Glutamatergic neuron (in vitro differentiated cells): ENCODE data around the gene PPM1K. TPM values are rescaled to one million over a fixed set of nuclear protein-coding genes. Genes with fewer than 3 reads are reported as not detected.
A peak's percentile ranks its signal among the peaks of the same experiment; 100 is the strongest.

Experiments
- DNase-seq: peaks from one replicate; pipeline ENCODE4 v3.0.0; 2022
- H3K27ac Mint-ChIP-seq: one replicate; pipeline ENCODE4 v1.8.0; 2020; ENCODE audit warnings: mild to moderate bottlenecking, mixed read lengths, inconsistent platforms; ENCODE audit not compliant: unreplicated experiment
- H3K27me3 Mint-ChIP-seq: one replicate; pipeline ENCODE4 v1.8.0; 2020; ENCODE audit warnings: mild to moderate bottlenecking, moderate library complexity, mixed read lengths, inconsistent platforms; ENCODE audit not compliant: unreplicated experiment
- H3K36me3 Mint-ChIP-seq: one replicate; pipeline ENCODE4 v1.8.0; 2020; ENCODE audit warnings: mild to moderate bottlenecking, mixed read lengths, inconsistent platforms; ENCODE audit not compliant: unreplicated experiment
- H3K4me1 Mint-ChIP-seq: one replicate; pipeline ENCODE4 v1.8.0; 2020; ENCODE audit warnings: mild to moderate bottlenecking, low read depth, mixed read lengths, inconsistent platforms; ENCODE audit not compliant: unreplicated experiment
- H3K4me3 Mint-ChIP-seq: one replicate; pipeline ENCODE4 v1.8.0; 2020; ENCODE audit warnings: mild to moderate bottlenecking, mixed read lengths, inconsistent platforms; ENCODE audit not compliant: unreplicated experiment
- H3K9me3 Mint-ChIP-seq: one replicate; pipeline ENCODE4 v1.8.0; 2020; ENCODE audit warnings: mild to moderate bottlenecking, moderate library complexity, mixed read lengths, inconsistent platforms; ENCODE audit not compliant: unreplicated experiment
- total RNA-seq: library from RNA; stranded (reverse); fragmentation: NEBNext Ultra II Directional; extraction: Animal tissue kit (Norgen Biotek cat#: 25700); gene quantifications from one replicate; pipeline ENCODE4 v1.2.1, GENCODE V29; 2021; ENCODE audit not compliant: unreplicated experiment
- TF ChIP-seq, protein P1 (sequence below): fragments of 200-600 bp; sonication (generic); IDR thresholded peaks from one replicate; pipeline ENCODE4 v1.5.0; 2021; ENCODE audit not compliant: partially characterized antibody, unreplicated experiment

Gene PPM1K
- total RNA-seq, 1 donor from 2014 or later, result 19.0 TPM

DNA sequence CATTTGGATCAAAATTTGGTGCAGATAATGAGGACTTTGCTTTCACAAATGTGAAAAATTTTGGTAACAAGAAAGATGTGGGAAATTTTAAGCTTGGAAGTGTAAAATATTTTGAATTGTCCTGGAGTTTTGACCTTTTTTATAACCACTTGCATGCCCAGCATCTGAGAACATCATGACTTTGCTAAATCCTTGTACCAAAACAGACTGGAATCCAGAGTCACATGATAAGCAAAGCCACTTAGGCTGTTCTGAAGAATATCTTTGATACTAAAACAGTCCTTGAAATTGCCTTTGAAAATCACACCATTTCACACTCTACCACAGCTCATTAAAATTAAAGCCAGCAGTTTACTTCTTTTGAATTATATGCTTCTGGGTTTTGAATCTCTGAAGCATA, 2.5 kb upstream of the PPM1K start:
- no peak overlapping the region for H3K27ac Mint-ChIP-seq
- DNase-seq, result no peak
- H3K27me3 Mint-ChIP-seq, result peaks cover 5% of the 10 kb centered on the region
- H3K4me3 Mint-ChIP-seq, result no peak overlapping the region
- H3K9me3 Mint-ChIP-seq, result peaks cover 6% of the 10 kb centered on the region
- TF ChIP-seq, protein P1, sequence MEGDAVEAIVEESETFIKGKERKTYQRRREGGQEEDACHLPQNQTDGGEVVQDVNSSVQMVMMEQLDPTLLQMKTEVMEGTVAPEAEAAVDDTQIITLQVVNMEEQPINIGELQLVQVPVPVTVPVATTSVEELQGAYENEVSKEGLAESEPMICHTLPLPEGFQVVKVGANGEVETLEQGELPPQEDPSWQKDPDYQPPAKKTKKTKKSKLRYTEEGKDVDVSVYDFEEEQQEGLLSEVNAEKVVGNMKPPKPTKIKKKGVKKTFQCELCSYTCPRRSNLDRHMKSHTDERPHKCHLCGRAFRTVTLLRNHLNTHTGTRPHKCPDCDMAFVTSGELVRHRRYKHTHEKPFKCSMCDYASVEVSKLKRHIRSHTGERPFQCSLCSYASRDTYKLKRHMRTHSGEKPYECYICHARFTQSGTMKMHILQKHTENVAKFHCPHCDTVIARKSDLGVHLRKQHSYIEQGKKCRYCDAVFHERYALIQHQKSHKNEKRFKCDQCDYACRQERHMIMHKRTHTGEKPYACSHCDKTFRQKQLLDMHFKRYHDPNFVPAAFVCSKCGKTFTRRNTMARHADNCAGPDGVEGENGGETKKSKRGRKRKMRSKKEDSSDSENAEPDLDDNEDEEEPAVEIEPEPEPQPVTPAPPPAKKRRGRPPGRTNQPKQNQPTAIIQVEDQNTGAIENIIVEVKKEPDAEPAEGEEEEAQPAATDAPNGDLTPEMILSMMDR, result no peak
- peaks cover 2% of the 10 kb centered on the region for H3K4me1 Mint-ChIP-seq
- no peaks in the 10 kb centered on the region for H3K36me3 Mint-ChIP-seq

DNA sequence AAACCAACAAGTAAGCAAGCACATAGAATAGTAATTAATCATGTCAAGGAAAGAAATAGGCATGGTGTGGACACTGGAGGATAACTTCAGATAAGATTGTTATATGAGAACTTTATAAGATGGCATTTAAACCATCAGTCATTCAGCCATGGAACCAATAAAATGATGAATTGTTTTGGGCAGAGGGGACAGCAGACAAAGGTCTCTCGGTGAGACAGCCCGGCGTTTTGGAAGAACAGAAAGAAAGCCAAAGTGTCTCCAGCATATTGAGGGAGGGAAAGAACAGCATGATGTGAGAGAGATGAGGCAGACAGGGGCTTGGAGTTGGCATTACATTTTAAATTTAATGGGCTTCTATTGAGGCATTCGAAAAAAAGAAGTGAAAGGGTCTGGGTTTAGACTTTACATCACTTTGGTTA, 883 bp upstream of the PPM1K start:
- Mint-ChIP-seq H3K36me3 (no peaks in the 10 kb centered on the region), H3K27ac (peak overlapping the region; percentile 69), H3K4me3 (peak overlapping the region; percentile 97), H3K27me3 (peaks cover 5% of the 10 kb centered on the region), H3K4me1 (peaks cover 2% of the 10 kb centered on the region), H3K9me3 (peaks cover 6% of the 10 kb centered on the region)
- TF ChIP-seq, protein P1, result no peak
- DNase-seq, result no peak

DNA sequence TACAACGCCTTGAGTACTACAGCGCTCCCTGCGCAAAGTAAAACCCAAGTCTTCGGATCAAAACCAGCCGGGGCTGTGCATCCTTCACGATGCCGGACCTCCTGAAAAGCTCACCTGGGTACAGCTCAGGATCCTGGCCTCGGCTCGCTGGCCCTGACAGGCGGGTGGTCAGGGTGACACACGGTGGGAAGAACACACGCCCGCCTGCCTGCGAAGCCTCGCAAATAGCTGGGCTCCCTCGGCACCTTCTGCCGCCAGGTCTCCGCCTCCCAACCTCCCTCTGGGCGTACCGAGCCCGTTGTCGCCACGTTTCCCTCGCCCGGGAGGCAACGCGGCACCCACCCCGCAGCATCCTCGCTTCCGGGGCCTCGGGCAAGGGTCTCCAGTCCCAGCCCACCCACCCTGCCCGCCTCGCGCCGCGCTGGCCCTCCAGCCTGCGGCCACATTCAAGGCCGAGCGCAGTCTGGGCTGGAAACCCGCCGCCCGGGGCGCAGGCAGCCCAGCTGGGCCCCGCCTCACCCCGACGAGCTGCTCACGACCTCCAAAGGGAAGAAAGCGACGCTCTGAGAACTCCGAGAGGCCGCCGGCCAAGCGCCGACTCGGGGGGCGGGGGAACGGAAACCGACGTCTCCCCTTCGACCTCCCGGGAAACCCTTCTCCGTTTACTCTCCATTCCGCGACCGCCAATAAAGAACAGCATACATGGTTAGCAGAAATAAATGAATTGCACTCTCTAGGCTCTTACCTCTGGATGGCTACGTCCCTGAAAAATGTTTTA, 511 bp downstream of the PPM1K start:
- peaks cover 2% of the 10 kb centered on the region for H3K4me1 Mint-ChIP-seq
- TF ChIP-seq, protein P1, result no peak
- no peaks in the 10 kb centered on the region for H3K36me3 Mint-ChIP-seq
- DNase-seq, result peak; percentile 80
- H3K4me3 Mint-ChIP-seq, result peak overlapping the region; percentile 97
- peak overlapping the region; percentile 100 for H3K27ac Mint-ChIP-seq
- peaks cover 5% of the 10 kb centered on the region for H3K27me3 Mint-ChIP-seq
- peaks cover 6% of the 10 kb centered on the region for H3K9me3 Mint-ChIP-seq

DNA sequence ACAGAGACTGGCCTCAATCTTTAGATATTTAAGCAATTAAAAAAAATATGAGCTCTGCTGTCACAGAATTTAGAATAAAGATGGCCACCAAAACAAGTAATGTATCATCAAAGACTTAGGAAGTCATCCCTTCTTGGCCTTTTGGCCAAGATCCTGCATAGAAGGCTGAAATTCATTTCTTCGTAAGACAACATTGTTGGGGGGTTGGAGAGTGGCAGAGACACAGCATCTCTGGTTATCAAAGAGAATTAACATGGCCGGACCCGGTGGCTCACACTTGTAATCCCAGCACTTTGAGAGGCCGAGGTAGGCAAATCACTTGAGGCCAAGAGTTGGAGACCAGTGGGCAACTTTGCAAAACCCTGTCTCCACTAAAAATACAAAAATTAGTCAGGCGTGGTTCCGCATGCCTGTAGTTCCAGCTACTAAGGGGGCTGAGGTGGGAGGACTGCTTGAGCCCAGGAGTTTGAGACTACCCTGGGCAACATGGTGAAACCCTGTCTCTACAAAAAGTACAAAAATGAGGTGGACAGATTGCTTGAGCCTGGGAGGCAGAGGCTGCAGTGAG, 4.0 kb downstream of the PPM1K start:
- Mint-ChIP-seq H3K4me1 (no peaks in the 10 kb centered on the region), H3K36me3 (peaks cover 16% of the 10 kb centered on the region), H3K27ac (no peak overlapping the region), H3K9me3 (peaks cover 11% of the 10 kb centered on the region), H3K4me3 (no peak overlapping the region), H3K27me3 (peaks cover 5% of the 10 kb centered on the region)
- TF ChIP-seq, protein P1, result no peak
- no peak for DNase-seq

DNA sequence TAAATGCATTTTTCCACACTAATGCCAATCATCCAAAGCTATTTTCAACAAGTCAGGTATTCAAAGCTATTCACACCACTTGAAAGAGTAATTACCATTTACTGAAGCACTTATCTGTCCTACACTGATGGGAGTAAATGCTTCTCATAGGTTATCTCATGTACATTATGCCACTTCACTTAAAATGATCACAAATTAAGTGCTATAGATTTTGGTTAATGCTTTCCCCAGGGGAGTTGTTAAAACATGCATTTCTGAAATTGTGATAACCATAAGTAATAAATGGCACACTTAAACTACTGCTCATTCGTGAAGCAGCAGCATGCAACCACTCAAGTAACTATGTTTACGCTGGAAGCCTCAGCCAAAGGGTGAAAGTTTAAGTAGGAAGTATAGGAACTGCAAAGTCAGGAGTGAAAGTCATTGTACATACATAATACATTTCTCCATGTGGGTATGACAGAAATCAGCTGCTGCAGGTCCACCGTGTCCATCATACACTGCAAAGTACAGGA, 6.6 kb downstream of the PPM1K start:
- Mint-ChIP-seq H3K4me1 (no peaks in the 10 kb centered on the region), H3K36me3 (peaks cover 21% of the 10 kb centered on the region), H3K27ac (no peak overlapping the region), H3K9me3 (peaks cover 5% of the 10 kb centered on the region), H3K27me3 (no peaks in the 10 kb centered on the region), H3K4me3 (no peak overlapping the region)
- no peak for DNase-seq
- TF ChIP-seq, protein P1, result no peak
